NCI-H446 (cell line): Measurements from ENCODE around the gene MBOAT1.
"Not testable (repeated sequence)": the region's sequence is repeated elsewhere in the genome, so short reads cannot be mapped to it uniquely, and the experiment has no call there.

Source experiments
- DNase-seq, 2 experiments: peaks; one replicate each; lab custom pipeline; 2025; lab: John Stamatoyannopoulos, UW

Gene MBOAT1

DNA sequence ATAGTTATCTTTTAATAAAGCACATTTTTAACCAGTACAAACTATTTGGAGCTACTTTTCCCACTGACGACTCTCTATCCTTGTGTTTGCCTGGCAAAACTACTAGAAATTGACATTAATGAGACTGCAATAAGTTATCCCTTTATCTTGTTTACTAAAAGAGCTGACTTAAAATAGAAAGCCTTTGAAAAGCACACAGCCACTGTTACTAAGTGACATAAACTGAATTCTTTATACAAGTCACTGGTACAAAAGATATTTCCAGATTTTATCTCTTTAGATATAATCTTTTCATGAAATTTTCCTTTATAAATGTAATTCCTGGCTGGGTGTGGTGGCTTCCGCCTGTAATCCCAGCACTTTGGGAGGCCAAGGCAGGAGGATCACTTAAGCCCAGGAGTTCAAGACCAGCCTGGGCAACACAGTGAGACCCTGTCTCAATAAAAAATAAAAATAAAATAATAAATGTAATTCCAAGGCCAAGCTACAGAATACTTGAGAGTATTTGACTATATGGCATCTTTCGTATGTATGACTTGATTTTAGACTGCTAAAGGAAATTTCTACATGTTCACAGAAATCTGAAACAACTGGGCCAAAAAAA lies 9.5 kb downstream of the MBOAT1 start:
- DNase-seq = no peak

DNA sequence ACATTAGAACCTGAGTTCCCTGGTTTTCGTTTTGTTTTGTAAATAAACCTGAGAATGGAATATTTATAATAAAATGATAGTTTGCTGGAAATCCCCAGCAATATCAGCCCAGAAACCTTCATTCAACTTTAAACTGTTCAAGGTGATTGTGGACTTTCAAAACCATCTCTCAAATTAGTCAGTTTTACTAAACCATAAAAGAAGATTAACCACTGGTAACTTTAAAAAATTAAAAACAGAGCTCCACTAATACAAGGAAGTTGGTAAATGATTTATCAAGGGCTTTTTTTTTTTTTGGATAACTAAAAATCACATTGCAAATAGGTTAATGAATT lies 10.0 kb downstream of the MBOAT1 start:
- DNase-seq = no peak

DNA sequence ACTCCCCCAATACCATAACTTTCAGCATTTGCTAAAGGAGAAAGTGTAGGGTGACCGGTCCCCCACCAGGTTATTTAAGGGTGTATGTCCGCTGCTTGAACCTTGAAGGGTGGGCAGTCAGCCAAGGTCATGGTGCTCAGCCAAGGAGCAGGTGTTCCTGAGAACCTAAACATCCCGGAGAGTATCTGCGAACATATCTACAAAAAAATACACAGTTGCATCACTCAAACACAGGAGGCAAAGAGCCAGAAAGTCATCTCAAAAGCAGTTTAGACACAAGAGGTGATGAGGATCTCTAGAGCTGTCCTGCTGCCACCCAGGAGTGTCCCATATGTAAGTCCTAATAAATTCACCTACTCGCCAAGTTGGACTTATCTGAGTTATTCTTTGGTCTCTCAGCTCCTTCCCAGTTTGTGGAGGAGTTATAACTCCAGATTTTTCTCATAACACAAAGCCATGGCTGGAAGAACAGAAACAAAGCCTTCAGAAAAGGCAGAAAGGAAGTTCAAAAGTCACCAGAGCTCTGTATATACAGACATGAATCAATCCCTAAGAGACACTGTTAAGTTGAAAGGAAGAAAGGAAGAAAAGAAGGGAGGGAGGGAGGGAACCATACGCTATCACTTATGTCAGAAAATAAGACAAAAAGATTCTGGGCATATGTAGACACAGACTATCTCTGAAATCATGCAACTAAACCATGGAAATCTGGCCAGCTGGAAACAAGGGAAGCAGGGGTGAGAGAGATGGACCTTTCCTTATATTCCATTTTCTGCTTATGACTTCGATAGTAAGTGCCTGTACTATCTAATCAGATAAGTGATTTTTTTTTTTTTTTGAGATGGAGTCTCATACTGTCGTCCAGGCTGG lies 11.3 kb downstream of the MBOAT1 start:
- no peak for DNase-seq

DNA sequence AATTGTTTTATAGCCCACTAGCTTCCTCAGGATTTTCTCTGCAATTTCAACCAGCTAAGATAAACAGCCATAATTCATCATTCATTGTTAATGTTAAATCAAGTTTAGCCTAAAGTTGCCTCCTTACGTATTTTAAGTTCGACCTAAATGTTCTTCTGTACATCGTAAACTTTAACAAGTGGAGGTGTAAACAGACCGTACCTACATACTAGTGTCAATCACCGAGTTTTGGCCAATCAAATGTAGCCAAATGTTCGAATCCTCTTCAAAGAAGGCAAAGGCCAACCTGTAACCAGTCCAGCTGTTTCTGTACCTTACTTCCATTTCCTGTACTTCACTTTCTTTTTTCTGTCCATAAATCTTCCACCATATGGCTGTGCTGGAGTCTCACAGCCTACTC lies 13.5 kb downstream of the MBOAT1 start:
- no peak for DNase-seq

DNA sequence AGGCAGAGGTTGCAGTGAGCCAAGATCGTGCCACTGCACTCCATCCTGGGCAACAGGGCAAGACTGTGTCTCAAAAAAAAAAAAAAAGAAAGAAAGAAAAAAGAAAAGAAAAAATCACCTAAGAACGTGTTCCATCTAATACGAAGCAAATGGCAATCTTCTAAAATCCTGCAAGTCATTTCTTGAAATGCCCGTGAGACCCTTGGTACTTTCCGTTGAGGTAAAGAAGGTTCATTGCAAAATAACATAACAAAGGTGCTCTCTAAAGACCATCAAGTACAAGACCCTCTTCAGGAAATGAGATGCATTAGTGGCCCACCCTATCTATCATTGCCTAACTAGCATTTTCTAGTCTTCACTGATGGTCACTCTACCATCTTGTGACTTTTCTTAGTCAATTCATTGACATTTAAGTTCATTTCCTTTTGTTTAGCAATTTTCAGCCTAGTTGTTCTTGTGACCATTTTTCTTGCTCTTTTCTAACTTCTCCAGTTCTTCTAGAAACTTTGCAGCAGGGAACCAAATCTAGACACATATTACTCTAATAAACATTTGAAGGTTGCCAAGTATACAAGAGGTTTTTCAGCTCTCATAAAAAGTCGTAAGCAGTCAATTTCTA lies 14.0 kb downstream of the MBOAT1 start:
- no peak for DNase-seq

DNA sequence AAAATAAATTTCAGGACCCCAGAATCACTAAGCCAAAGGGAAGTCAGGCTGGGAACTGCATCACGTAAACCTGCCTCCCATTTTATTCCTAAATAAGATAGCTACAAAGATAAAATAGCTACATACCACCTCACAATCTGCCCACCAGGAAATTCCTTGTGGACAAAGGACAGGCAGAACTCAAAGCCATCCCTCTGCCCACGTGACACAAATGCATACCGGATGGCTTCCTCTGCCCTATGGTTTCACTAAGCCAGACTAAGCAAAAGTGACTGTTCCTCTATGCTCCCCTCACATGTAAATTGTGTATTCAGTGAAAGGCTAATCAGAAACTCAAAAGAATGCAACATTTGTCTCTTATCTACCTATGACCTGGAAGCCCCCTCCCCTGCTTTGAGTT lies 15.0 kb downstream of the MBOAT1 start:
- DNase-seq = no peak

DNA sequence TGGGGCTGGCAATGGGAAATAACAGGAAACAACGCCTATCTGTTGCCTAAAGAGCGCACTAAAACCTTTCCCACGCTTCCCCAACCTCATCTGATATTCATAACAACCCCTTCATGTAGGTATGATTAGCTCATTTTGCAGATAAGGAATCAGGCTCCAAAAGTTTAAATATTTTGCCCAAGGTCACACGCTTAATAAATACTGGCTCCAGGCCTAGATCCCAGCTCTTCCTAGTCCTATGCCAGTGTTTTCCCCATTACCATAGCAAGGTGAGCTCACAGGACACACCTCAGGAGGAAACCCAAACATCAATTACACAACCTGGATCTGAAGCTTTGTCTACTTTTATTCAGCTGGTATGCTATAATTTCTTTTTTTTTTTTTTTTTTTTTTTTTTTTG lies 19.6 kb downstream of the MBOAT1 start:
- no peak for DNase-seq

DNA sequence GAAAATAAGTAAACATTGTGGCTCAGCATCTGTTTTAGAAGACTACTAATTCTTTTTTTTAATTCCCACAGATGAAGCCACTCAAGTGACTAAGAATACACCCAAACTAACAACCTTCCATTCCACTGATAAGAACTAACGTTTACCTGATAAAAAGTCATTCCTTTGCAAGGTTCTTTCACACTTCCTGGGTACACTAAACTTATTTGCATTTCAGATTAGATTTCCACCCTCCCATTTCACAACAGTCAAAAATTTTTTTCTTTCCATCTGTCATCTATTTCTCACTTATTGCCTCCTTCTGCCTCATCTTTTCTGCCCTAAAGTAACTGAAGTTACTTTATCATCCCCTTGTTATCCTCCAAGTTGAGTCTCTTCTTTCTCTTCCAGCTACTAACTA lies 20.3 kb downstream of the MBOAT1 start:
- DNase-seq = no peak

DNA sequence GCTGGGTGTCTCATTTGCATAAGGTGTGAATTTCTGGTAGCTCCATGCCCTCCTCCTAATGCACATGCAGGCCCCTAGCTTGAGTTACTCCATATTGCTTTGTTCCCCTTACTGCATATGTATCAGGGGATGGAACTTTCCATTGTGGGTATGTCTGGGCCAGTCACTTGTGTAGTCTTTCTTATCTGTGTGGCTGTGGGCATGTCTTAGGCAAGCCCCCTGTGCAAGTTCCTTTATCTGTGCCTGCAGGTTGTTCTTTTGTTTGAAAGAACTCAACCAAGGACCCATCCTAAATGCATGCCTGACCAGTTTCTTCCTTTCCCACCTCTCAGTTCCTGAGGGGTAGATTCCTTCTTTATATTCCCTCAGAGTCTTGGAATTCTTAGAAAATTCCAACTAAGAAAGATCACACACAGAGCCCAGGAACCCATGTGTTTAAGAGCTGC lies 23.6 kb downstream of the MBOAT1 start:
- no peak for DNase-seq

DNA sequence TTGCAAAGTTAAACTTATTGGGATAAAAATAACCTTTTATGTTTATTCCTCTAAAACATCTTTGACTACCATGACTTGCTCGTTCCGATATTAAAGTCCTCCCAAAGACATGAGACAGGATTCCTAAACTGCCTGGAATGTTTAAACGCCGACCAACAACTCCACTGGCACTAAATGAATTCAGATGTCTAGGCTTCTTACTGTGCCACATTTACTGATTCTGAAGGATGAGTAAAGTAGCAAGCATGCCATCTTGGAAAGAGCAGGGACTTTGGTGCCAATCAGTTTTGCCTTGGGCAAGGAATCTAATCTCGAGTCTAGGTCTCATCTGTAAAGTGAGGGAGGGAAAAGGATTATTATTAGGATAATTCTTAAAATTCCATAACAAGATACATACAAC lies 25.3 kb downstream of the MBOAT1 start:
- DNase-seq = no peak

DNA sequence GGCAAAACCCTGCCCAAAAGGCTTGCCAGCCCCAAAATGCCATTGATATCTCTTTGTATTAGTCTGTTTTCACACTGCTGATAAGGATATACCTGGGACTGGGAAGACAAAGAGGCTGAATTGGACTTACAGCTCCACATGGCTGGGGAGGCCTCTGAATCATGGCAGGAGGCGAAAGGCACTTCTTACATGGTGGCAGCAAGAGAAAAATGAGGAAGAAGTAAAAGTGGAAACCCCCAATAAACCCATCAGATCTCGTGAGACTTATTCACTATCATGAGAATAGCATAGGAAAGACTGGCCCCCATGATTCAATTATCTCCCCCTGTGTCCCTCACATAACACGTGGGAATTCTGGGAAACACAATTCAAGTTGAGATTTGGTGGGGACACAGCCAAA lies 28.6 kb downstream of the MBOAT1 start:
- DNase-seq = no peak

DNA sequence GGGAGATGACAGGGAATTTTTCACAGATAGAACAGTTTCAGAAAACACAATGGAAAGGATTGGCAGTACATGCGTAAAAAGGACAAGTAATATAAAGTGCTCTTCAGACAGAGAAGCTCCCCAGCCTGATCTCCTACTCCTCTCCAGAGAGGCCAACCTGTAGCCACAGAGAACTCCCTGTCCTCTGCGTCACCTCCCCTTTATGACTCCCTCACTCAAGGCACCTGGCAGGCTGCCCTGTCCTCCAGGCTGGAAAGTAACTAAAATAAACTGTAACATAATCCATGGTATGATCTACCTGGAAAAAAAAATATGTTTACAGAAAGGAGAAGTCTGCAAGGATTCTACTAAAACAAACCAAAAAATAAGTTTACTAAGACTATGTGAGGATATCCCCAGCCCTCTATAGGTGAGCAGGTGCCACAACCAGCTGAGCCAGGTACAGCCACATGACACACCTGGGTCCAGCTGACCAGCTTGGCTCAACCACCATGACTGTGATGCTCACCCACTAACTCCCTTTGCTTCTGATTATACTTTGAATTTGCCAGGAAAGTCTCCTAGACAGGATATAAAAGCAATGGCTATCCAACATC lies 29.2 kb downstream of the MBOAT1 start:
- no peak for DNase-seq

DNA sequence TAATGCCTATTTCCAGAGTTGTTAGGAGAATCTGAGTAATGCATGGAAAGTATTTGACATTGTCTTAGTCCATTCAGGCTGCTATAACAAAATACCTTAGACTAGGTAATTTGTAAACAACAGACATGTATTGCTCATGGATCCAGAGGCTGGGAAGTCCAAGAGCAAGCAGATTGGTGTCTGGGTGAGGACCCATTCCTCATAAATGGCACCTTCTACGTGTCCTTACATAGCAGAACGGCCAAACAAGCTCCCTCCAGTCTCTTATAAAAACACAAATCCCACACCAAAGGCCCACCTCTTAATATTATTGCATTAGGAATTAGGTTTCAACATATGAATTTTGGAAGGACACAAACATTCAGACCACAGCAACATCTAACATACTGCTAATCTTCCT lies 30.2 kb downstream of the MBOAT1 start:
- DNase-seq = no peak

DNA sequence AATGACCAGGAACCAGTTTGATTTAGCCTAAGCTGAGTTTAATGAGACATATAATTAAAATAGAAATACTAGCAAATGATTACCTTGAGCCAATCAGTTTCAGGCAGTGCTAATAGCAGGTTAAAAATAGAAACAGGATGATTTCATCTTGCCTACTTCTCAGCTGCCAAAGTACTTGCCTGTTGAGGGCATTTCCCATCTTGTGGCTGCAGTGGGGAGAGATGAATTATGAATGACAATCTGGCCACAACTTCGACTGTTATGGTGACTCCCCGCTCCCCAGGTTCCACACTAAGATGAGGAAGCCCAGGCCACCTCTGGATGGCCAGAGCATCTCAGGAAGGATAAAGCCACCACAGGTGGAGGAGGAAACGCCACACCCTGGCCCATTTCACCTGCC lies 31.3 kb downstream of the MBOAT1 start:
- no peak for DNase-seq

DNA sequence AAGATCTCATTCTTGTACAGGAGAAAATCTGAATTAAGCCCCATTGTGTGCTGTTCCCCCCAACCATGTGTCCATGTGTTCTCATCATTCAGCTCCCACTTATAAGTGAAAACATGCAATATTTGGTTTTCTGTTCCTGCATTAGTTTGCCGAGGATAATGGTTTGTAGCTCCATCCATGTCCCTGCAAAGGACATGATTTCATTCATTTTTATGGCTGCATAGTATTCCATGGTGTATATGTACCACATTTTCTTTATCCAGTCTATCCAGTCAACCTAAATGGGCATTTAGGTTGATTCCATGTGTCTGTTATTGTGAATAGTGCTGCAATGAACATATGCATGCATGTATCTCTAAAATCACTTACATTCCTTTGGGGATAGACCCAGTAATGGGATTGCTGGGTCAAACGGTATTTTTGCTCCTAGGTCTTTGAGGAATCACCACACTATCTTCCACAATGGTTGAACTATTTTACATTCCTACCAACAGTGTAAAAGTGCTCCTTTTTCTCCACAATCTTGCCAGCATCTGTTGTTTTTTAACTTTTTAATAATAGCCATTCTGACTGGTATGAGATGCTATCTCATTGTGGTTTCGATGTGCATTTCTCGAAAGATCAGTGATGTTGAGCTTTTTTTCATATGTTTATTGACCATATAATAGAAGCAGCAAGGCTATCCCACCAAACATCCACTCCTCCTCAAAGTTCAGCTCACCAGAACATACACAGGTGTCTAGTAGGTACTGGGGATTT lies 32.8 kb downstream of the MBOAT1 start:
- DNase-seq = not testable (repeated sequence)

DNA sequence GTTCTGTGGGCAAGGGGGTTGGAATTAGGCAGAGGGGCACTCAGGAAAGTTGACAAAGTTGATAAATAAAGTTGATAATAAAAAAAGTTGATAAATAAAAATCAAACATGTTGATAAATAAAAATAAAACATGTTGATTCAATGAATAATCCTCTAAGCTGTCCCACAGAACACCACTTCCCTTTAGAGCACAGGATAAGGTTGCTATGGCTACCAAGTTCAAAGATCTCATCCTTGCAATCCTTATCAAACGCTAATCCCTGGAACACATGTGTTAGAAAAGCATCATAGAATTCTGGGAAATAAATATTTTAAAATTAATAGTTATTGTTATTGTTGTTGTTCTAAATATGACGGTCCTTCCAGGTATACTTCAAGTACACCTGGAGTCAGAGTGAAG lies 33.9 kb downstream of the MBOAT1 start:
- DNase-seq = no peak

DNA sequence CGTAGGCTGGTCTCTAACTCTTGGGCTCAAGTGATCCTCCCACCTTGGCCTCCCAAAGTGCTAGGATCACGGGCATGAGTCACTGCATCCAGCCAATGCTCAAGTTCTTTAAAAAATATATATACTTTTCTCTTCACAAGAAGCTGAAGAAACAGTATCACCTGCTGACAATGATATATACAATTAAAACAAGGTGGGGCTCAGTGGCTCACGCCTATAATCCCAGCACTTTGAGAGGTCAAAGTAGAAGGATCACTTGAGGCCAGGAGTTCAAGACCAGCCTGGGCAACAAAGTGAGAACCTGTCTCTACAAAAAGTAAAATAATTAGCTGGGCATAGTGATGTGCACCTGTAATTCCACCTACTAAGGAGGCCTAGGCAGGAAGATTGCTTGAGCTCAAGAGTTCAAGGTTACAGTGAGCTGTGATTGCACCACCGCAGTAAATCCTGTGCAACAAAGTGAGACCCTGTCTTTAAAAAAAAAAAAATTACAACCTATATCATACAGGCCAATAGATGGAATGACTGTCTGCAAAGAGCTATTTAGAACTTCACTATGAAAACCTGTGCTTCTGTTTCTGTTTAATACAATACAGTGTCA lies 36.4 kb downstream of the MBOAT1 start:
- DNase-seq = no peak

DNA sequence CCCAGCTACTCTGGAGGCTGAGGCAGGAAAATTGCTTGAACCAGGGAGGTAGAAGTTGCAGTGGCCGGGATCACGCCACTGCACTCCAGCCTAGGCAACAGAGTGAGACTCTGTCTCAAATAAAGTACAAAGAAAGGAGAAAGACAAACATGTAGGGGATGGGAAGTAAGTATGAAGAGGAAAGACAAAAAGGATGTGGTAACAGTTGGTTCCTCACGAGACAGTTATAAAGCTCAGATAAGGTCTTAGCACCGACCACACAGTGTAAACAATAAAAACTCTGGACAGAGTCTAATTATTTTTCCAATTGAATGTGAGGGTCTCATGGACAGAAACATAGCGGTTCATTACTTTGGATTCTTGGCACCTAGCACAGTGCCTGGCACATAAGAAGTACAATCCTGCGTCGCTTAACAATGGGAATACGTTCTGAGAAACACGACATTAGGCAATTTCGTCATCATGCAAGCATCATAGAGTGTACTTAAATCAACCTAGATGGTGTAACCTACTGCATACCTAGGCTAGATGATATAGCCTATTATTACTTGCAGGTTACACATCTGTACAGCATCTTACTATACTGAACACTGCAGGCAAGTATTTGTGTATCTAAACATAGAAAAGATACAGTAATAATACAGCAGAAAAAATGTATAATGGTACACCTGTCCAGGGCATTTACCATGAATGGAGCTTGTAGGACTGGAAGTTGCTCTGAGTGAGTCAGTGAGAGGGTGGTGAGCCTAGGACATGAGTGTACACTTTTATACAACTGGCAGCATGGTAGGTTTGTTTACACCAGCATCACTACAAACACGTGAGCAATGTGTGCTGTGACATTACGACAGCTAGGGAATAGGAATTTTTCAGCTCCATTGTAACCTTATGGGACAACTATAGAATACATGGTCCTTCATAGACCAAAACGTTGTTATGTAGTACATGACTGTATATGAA lies 38.2 kb downstream of the MBOAT1 start:
- no peak for DNase-seq

DNA sequence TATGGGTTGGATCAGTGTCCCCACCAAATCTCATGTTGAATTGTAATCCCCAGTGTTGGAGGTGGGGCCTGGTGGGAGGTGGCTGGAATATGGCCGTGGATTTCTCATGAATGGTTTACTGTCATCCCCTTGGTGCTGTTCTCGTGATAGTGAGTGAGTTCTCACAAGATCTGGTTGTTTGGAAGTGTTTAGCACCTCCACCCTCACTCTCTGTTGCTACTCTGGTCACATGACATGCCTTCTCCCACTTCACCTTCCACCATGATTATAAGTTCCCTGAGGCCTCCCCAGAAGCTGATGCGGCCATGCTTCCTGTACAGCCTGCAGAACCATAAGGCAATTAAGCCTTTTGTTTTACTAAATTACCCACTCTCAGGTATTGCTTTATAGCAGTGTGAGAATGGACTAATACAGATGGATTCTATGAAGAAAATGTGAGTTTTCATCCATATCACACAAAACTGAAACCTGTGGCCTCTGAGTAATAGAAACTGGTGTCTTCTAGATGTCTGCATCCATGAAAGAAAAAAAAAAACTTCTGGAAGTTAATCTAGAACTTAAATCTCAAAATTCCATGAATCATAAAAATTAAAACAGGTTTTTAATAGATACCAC lies 39.3 kb downstream of the MBOAT1 start:
- no peak for DNase-seq

DNA sequence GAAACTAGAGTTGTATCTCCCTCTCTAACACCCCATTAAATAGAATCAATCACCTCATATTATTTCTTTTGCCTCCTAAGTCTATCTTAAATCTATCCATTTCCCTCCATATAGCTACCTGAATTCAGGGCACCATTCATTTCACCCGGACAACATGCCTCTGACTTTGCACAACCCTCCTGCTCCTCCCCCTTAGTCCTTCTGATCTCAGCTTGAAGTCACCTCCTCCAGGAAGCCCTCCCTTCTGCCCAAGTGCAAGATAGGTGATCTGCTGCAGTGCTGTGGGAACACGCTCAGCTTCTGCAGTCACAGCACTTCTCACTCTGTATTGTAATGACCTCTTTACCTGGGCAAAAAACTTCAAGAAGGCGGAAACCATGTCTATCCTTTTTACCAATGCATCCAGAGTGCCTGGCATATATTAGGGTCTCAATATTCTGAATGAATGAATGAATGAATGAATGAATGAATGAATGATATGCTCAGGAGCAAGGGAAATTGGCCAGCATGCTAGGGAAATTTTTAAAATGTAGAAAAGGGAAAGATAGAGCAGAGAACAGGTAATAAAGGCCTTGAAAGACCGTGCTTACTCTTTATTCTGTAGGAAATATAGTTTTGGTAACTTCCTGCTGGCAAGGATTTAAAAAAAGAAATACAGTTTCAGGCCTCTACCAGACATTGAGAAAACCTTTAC lies 41.7 kb downstream of the MBOAT1 start:
- DNase-seq = no peak
